Hepatocyte (in vitro differentiated cells): ENCODE data around the gene CSTPP1.
"Not testable (repeated sequence)": the region's sequence is repeated elsewhere in the genome, so short reads cannot be mapped to it uniquely, and the experiment has no call there.

ENCODE experiments used
- EZH2phosphoT487 ChIP-seq: fragments of 200-600 bp; sonication (generic); IDR thresholded peaks from one replicate; pipeline ENCODE4 v1.6.1; 2018; ENCODE audit warnings: antibody characterized with exemption, mild to moderate bottlenecking, low read depth, moderate library complexity; ENCODE audit not compliant: unreplicated experiment, severe bottlenecking
- TF ChIP-seq, protein P1 (sequence below): fragments of 200-600 bp; sonication (generic); IDR thresholded peaks from 2 replicates; pipeline ENCODE4 v1.5.1; 2016; ENCODE audit warnings: antibody characterized with exemption, mild to moderate bottlenecking; ENCODE audit not compliant: poor library complexity

DNA sequence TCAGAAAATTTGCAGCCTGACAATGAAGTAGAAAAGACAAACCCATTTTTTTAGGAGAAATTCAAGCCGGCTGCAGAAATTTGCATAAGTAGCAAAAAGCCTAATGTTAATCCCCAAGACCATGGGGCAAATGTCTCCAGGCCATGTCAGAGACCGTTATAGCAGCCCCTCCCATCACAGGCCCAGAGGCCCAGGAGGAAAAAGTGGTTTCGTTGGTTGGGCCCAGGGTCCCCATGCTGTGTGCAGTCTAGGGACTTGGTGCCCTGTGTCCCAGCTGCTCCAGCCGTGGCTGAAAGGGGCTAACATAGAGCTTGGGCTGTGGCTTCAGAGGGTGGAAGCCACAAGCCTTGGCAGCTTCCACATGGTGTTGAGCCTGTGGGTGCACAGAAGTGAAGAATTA, 8.6 kb upstream of the CSTPP1 start:
- TF ChIP-seq, protein P1, sequence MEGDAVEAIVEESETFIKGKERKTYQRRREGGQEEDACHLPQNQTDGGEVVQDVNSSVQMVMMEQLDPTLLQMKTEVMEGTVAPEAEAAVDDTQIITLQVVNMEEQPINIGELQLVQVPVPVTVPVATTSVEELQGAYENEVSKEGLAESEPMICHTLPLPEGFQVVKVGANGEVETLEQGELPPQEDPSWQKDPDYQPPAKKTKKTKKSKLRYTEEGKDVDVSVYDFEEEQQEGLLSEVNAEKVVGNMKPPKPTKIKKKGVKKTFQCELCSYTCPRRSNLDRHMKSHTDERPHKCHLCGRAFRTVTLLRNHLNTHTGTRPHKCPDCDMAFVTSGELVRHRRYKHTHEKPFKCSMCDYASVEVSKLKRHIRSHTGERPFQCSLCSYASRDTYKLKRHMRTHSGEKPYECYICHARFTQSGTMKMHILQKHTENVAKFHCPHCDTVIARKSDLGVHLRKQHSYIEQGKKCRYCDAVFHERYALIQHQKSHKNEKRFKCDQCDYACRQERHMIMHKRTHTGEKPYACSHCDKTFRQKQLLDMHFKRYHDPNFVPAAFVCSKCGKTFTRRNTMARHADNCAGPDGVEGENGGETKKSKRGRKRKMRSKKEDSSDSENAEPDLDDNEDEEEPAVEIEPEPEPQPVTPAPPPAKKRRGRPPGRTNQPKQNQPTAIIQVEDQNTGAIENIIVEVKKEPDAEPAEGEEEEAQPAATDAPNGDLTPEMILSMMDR, result not testable (repeated sequence)
- TF ChIP-seq EZH2phosphoT487, result not testable (repeated sequence)
